Testis (tissue), 2 donors: ENCODE data around the gene MET.

ENCODE experiments used
- POLR2A ChIP-seq: fragments of 450-650 bp; IDR thresholded peaks from one replicate; pipeline ENCODE4 v1.6.1; 2017; ENCODE audit warnings: antibody characterized with exemption, mild to moderate bottlenecking, moderate library complexity
- TF ChIP-seq, protein P1 (sequence below), 3 experiments: fragments of 450-650 bp in 2 of 3; fragments of 200-600 bp in 1 of 3; sonication (generic) in 1 of 3; IDR thresholded peaks; one replicate each; pipeline ENCODE4 v1.5.1; 2016 to 2019; ENCODE audit warnings: antibody characterized with exemption in 3 of 3, mild to moderate bottlenecking in 2 of 3, moderate library complexity in 1 of 3

DNA sequence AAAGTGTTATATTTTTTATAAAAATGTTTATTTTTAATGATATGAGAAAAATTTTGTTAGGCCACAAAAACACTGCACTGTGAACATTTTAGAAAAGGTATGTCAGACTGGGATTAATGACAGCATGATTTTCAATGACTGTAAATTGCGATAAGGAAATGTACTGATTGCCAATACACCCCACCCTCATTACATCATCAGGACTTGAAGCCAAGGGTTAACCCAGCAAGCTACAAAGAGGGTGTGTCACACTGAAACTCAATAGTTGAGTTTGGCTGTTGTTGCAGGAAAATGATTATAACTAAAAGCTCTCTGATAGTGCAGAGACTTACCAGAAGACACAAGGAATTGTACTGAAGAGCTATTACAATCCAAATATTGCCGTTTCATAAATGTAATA is 125.6 kb downstream of the MET start:
- TF ChIP-seq POLR2A, result no peak
- TF ChIP-seq, protein P1, sequence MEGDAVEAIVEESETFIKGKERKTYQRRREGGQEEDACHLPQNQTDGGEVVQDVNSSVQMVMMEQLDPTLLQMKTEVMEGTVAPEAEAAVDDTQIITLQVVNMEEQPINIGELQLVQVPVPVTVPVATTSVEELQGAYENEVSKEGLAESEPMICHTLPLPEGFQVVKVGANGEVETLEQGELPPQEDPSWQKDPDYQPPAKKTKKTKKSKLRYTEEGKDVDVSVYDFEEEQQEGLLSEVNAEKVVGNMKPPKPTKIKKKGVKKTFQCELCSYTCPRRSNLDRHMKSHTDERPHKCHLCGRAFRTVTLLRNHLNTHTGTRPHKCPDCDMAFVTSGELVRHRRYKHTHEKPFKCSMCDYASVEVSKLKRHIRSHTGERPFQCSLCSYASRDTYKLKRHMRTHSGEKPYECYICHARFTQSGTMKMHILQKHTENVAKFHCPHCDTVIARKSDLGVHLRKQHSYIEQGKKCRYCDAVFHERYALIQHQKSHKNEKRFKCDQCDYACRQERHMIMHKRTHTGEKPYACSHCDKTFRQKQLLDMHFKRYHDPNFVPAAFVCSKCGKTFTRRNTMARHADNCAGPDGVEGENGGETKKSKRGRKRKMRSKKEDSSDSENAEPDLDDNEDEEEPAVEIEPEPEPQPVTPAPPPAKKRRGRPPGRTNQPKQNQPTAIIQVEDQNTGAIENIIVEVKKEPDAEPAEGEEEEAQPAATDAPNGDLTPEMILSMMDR (IDR thresholded peaks at IDR 0.05), result no peak
